GM21786 (cell line): Measurements from ENCODE around the gene ARSG.
"Not testable (repeated sequence)": the region's sequence is repeated elsewhere in the genome, so short reads cannot be mapped to it uniquely, and the experiment has no call there.

Experiments
- ATAC-seq: cut with Tn5 transposase; IDR thresholded peaks from one replicate; pipeline ENCODE4 v1.9.1; 2021; ENCODE audit not compliant: unreplicated experiment

Gene ARSG

DNA sequence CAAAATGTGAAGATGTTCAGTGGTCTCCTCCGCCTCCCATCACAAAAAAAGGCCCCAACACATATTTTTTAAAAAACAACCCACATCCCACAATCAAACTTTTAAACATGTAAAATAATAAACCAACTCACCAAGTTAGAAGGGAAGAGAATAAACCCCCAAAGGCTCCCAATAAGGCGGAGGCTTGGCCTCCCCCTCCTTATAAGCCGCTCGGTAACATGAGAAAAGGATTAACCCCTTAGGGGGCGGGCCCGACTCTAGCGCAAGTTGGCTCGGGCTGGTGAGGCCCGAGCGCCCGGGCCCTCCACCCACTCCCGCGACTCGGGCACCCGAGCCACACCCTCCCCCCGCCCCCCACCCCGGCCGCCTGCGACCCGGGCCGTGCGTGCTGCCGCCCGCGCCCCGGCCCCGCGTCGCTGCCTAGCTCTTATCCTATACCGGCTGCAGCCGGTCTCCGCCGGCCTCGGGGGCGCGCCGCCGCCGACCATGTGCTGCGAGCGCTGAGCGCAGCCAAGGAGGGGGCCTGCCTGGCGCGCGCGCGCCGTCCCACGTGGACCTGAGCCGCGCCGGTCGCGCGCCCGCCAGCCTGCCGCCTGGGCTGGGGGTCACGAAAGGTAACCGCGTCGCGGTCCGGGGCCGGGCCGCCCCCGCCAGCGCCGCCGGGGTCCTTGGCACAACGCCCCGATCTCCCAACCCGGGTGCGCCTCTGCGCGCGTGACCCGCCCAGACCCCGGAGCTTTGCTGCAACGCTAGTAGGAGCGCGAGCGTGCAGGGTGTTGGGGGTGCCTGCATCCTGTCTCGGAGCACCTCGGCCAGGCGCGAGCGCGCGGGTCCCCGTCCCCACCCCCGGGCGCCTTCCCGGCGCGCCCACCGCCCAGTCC, at the start of gene ARSG, which contains the start of gene SLC16A6:
Gene ARSG, plus strand, starts transcription at position 541 of the 881 bp plus-strand sequence. CDS start 15,999 bp downstream, outside the sequence.
Gene SLC16A6, minus strand, starts transcription at position 173 of the 881 bp plus-strand sequence. CDS start 12,807 bp downstream, outside the sequence.
- ATAC-seq = peak; percentile 42

DNA sequence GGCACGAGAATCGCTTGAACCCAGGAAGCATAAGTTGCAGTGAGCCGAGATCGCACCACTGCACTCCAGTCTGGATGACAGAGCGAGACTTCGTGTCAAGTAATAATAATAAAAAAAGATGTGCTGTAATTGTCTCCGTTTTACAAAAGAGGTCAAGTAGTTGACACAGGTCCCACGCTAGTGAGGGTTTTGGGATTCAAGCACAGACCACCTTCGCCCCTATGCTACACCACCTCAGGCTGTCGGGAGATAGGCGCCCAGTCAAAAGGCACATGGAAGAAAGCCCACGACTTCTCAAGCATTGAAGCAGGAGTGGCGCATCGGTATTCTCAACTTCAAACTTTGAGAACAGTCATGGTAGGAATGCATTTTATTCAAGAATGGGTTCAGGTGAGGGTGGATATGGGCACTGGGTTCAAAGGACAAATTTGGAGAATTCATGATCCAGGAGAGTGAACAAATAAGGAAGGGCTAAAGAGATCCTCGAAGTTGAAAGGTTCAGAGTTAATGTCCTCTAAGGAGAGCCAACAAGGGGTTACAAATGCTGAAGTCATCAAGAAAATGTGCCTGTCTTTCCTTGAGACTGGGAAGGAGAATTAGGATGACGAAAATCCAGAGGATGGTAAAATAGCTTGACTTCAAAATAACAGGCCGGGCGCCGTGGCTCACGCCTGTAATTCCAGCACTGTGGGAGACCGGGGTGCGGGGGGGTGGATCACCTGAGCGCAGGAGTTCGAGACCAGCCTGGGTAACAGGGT, 44.8 kb upstream of the ARSG start:
- ATAC-seq = no peak

DNA sequence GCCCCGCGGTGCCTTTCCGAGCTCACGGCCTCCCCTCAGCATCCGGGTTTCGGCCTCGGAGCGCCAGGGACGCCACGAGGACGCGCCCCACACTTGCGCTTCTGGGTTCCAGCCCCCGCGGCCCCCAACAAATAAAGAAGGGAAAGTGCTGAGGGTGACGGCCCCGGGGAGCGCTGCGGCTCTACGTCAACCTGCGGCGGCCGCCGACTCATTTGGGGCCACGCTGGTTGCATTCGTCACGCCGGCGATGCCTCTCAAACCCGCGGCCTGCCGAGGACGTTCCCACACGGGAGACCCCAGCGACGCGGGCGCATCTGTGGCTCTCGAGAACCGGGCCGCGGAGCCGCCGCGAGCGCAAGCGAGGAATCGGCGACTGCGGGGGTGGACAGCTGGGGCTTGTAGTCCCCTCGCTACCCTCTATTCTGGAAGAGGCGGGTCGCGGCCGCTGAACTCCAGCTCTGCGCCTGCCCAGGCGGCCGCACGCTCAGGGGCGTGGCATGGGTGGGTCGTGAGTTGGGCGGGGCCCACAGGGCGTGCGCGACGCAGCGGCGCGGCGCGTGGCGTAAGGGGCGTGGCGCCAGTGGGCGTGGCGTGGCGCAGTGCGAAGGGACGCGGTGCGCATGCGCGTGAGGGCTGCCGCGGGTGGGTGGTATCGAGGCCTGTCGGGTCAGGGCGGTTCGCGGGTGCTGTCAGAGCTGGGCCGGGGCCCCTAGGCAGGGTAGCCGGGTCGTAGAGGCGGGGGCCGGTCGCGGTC, 43.7 kb upstream of the ARSG start, which contains the start of gene AMZ2:
Gene AMZ2, plus strand, starts transcription at position 599 of the 754 bp plus-strand sequence. CDS start 2,145 bp downstream, outside the sequence.
- peak; percentile 85 for ATAC-seq

DNA sequence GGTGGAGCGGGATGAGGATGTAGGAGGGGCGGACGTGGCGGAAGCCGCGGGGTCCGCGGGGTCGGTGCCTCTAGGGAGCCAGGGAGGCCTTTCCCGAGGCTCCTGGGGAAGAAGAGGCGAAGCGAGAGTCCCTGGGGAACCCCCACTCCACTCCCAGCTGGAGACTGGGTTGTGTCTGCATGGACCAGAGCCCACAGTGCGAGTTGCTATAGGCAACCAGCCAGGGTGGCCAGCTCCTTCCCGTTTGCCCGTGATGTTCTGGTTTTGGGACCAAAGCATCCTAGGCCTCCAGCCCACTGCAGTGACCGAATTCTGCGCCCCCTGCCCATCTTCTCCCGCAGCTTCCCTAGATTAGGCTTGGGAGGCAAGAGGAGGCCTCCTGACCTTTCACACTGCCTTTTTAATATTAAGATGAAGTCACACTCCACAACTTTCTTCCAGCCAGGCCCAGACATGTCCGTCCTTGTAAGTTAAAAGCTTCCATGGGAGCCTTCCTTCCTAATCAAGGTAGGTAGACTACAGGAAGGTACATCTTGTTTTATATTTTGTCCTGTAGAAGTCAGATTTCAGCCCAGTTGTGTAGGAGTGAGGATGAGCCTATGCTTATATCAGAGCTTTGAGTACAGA, 43.0 kb upstream of the ARSG start:
- ATAC-seq = peak; percentile 18

DNA sequence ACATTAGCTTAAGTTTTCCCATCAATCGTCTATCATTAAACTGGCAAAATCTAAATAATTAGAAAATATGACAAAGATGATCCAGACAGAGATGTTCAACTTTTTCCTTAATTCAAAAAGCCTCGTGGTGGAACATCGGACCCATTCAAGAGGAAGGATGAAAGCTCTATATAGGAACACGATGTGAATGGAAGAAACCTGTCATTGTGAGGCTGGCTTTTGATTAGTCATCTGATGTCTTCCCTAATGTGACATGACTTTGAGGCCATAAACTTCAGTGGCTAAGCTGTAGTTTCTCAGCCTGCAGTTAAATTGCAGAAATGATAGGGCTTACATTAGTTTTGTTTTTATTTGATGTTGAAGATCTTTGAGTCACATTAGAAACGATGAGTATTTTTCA, 42.4 kb upstream of the ARSG start:
- ATAC-seq = no peak

DNA sequence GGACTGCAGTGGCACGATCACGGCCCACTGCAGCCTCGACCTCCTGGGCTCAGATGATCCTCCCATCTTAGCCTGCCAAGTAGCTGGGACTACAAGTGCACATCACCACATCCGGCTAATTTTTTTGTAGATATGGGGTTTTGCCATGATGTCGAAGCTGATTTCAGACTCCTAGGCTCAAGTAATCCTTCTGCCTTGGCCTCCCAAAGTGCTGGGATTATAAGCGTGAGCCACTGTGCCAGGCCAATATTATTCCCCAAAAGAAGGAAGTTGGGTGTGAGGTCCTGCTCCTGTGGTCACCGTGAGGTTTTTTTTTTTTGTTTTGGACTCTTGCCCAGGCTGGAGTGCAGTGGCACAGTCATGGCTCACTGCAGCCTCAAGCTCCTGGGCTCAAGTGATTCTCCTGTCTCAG, 41.9 kb upstream of the ARSG start:
- no peak for ATAC-seq

DNA sequence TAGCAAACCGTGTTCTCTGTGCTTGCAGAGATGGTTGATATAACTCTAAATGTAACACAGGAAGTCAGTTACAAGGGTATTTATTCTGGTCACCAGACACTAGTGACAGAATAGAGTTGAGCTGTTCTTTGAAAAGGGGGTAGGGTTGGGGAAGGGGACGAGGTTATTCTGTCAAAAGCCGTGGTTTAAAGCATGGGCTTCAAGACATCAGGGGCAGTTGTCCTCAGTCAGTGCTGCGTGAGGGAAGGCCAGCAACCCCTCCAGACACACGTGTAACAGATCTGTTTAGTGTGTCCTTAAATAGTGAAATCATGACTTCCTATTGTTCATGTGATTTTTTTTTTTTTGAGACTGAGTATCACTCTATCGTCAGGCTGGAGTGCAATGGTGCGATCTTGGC, 37.9 kb upstream of the ARSG start:
- not testable (repeated sequence) for ATAC-seq

DNA sequence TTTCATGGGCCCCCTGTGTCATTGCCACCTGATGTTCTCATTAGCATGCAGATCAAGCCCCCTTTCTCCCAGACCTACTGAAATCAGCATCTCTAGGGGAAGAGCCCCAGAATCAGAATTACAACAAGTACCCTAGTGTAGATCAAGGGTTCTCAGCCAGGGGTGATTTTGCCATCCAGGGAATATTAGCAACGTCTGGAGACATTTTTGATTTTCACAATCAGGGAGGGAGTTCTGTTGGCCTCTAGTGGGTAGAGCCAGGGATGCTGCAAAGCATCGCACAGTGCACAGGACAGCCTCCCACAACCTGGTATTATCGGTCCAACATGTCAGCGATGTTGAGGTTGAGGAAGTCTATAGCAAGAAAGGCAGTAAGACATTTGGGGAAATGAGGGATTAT, 36.1 kb upstream of the ARSG start:
- no peak for ATAC-seq

DNA sequence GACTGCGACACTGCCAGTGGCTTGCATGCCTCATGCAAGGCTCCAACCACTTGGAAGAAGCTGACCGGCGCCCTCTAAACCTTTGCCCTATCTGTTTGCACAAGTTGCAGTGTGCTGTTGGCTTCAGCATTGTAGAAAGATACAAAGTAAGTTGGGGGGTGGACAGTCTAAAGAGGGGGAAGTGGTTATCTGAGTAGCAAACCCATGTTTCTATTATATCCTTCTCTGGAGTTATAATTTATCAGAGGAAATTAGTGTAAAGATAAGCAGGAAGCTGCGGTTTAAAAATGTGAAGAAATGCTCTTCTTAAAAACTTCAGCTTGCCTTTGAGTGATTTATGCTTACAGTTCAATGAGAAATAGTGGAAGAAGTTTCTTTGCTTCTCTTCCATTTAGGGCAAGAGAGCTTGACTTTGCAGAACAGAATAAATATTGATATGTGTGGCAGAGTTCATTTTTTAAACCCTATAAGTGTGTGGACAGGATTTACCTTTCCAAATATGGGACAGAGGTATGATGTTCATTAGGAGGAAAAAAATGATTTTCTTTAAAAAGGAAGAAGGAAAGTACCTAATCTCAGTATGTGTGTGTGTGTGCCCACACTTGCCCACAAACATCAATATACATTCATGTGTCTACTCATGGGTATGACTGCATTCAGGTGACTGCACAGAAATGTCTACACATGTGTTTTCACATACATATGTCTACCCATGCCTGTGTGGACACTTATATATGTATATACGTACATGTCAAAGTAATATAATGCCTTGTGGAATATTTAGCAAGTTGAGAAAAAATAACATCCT, 35.4 kb upstream of the ARSG start:
- ATAC-seq = no peak

DNA sequence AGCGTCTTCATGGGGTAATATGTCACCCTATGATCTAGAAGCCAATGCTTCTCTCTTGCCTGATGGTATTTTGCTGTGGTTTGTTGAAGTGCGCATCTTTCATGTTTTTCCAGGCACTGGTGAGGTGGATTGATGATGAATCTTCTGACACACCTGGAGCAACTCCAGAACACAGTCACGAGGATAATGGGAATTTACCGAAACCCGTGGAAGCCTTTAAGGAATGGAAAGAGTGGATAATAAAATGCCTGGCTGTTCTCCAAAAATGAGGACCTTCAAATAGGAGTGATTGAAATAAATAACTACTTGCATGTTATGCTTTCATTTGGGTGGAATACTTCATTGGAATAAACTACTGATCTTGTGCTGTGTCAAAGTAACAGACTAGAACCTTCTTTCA, 34.6 kb upstream of the ARSG start:
- not testable (repeated sequence) for ATAC-seq

DNA sequence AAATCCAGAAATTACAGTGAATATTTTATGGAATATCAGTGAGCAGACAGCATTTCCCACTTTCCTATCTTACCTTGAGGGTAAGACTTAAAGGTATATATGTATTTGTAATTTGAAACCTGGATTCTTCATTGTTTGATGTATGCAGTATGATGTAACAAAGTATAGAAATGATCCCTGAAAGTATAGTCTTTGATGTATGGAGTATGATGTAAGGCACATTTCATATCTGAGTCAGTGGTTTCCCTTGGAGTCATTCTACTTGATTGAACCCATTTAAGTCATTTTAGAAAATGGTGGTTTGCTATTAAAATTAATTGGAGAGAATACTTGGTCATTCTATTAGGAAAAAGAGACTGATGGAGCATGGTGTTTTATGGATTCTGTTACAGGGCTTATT, 33.4 kb upstream of the ARSG start:
- ATAC-seq = no peak

DNA sequence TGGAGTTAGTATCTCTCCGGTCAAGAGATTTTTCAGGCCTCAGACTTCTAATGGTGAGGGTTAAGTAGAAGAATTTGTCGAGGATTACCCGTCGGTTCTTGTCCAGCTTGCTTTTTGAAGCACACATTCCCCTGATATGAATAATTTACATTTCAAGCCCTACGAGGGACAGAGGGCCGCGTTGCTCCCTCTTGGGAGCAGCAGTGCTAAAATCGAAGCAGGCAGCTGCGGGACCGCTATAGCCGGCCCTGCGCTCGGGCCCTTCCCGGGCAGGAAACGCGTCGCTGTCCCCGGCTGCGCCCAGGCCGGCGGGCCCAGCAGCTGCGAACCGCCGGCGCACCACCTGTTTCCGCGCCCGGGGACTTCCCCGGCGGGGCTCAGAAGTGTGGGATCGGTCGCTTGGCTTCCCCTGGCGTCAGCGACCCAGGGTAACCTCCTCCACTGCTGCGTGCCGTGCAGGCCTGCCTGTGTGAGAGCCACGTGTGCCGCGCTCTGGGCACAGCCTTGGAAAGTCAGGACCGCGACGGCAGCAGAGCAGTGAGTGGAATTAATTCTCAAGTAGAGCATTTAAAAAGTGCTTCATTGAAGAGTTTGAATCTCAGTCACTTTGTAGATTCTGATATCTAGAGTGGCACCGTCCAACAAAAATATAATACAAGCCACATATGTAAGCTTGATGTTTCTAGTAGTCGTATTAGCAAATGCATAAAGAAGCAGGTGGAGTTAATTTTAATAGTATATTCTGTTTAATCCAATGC, 32.2 kb upstream of the ARSG start:
- ATAC-seq = peak; percentile 93

DNA sequence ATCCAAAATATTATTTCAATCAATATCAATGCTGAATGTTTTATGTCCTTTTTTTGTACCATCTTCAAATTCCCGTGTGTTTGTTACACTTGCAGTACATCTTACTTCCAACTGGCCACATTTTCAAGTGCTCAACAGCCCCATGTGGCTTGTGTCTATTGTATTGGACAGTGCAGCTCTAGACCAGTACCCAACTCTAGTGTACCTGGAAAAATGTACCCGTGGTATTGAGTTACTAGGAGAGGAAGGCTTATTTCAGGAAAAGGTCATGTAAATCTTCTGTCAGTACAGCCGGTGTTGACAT, 31.7 kb upstream of the ARSG start:
- not testable (repeated sequence) for ATAC-seq

DNA sequence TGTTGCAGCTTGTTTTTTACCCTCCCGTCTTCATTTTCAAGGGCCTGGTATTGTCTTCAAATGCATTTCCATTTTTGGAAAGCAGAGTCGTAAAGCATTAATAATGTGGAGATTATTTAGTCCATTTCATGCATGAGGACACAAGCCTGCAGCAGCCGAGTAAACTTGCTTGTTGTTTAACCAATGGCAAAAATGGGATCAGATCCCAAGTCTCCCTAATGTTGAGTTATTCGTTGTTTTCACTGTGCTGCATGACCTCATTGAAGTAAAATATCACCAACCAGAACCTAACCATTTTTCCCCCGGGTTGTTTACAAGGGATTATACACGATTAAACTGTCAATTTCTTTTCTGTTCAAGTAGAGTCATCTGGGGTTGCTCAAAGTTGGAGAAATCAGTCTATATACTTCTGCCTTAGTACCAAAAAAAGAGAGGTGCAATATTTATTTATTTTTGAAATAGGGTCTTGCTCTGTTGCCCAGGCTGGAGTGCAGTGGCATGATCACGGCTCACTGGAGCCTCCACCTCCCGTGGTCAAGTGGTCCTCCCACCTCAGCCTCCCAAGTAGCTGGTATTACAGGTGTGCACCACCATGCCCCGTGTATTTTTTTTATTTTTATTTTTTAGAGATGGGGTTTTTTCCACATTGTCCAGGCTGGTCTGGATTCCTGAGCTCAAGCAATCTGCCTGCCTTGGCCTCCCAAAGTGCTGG, 31.1 kb upstream of the ARSG start:
- ATAC-seq = no peak

DNA sequence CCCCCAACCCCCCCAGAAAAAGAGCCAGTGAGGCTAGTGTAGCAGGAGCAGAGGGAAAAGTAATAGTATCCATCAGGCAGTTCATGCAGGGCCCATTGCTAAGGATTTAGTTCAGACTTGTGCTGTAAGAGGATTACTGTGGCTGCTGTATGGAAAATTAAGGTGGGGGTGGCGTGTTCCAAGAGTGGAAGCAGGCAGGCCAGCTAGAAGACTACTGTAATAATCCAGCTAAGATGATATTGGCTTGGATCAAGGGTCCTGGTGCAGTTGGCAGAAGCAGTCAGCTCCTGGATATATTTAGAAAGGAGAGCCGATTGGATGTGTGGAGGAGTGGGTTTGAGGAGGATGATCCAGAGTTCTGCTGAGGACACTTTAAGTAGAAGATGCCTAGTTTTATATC, 28.8 kb upstream of the ARSG start:
- not testable (repeated sequence) for ATAC-seq

DNA sequence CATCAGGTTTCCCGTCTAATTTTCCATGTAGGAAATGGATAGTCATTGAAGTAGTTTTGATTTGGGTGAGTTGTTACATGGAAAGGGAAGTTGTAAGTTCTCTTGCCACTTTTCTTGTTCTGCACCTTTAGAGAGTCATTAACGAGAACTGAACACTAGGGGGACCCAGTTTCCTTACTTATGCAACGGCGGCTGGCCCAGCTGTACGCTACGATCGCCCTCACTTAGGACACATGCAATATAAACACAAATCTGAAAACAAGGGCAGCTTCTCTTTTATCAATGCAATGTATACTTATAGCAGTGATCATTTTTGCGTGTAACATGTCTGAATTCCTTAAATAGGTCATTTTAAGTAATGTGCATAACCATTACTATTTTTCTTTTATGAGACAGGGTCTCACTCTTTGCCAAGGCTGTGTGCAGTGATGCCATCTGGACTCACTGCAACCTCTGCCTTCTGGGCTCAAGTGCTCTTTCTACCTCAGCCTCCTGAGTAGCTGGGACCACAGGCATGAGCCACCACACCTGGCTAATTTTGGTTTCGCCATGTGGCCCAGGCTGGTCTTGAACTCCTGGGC, 28.1 kb upstream of the ARSG start:
- ATAC-seq = peak; percentile 34

DNA sequence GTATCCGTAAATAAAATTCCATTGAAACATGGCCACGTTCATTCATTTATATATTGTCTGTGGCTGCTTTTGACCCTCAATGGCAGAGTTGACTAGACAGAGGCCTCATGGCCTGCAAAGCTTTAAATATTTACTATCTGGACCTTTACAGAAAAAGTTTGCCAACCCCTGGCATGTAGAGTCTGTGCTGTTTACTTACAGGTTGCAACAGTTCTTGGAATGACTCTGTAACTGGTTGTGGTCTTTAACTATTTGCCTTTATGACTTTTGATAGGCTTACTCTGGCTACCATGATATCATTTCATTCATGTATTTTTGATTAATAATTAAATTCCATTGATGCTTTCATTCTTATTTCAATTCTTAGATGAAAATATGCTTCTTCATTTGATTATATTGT, 25.5 kb upstream of the ARSG start:
- ATAC-seq = not testable (repeated sequence)

DNA sequence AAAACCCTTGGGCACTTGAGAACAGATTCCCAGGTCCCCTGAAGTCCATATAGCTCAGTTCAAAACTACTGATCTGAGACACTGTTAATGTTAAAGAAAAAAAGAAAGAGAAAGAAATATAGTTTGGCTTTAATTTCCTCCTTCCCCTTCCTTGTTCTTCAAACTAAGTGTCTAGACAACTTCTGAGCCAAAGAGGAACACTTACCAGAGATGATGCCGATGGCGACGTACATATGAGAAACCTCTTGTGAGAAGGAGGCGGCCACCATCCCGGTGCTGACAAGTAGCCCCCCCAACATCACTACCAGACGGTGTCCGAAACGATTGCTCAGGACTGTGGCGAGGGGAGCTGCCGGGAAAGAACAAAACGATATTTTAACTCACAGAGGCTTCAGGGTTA, 17.6 kb upstream of the ARSG start:
- ATAC-seq = no peak
